ENCODE results near the gene BCL7A. TPM values are rescaled to one million over a fixed set of nuclear protein-coding genes. Genes with fewer than 3 reads are reported as not detected.
"Not testable (repeated sequence)": the region's sequence is repeated elsewhere in the genome, so short reads cannot be mapped to it uniquely, and the experiment has no call there.

The BCL7A gene
- total RNA-seq, 1 donor from 2014 or later, result 11.2 TPM

DNA sequence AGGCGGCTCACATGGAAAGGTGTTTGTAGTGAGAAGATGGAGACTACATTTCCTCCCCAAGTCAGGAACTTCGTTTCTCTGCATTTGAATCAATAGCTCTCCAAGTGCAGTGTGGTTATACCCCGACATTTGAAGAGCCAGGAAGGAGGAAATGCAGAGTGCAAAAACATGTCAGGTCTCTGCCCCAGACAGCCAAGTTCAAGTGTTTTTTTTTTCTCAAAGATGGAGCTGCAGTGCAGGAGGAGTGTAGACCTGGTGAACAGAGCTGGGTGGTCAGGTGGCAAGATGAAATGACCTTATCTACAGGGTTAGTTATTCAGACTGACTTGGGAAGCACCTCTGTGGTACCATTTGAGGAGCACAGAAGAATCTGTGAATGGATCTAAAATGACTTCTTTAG, 78.2 kb downstream of the BCL7A start:
- no peak for DNase-seq
- H3K27ac ChIP-seq (replicated peaks), result peak overlapping the region; percentile 88
- H3K9me3 ChIP-seq (replicated peaks), result no peaks in the 10 kb centered on the region
- TF ChIP-seq, protein P1, sequence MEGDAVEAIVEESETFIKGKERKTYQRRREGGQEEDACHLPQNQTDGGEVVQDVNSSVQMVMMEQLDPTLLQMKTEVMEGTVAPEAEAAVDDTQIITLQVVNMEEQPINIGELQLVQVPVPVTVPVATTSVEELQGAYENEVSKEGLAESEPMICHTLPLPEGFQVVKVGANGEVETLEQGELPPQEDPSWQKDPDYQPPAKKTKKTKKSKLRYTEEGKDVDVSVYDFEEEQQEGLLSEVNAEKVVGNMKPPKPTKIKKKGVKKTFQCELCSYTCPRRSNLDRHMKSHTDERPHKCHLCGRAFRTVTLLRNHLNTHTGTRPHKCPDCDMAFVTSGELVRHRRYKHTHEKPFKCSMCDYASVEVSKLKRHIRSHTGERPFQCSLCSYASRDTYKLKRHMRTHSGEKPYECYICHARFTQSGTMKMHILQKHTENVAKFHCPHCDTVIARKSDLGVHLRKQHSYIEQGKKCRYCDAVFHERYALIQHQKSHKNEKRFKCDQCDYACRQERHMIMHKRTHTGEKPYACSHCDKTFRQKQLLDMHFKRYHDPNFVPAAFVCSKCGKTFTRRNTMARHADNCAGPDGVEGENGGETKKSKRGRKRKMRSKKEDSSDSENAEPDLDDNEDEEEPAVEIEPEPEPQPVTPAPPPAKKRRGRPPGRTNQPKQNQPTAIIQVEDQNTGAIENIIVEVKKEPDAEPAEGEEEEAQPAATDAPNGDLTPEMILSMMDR (IDR thresholded peaks at IDR 0.05; ENCODE audit: borderline replicate concordance), result no peak
- intact Hi-C loops (cut with micrococcal nuclease), result no loop called here
- H3K4me3 ChIP-seq, result no peak overlapping the region
- H3K27me3 ChIP-seq (ENCODE audit: low read depth), result no peaks in the 10 kb centered on the region
- H3K36me3 ChIP-seq, result no peaks in the 10 kb centered on the region
- peaks cover 91% of the 10 kb centered on the region for H3K4me1 ChIP-seq

DNA sequence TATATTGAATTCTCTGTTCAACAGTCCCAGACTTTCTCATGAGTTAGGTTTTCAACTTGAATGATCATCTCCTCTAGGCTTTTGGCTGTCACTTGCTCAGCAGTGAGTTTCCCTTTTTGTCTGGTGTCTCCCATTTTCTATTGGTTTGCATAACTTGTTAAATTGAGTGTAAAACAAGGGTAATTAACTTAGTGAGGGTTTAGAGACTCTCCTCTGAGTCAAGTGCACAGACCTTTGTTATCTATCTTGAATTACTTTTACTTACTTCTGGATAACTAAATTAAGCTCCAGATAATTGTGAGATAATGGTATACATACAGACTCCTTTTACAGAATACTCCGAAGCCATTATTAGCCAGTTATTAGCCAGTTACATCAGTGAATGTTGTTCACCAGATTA, 78.9 kb downstream of the BCL7A start:
- Histone ChIP-seq H3K27ac (replicated peaks) (peak overlapping the region; percentile 88), H3K4me1 (peaks cover 93% of the 10 kb centered on the region)
- intact Hi-C loops (cut with micrococcal nuclease), result no loop called here

DNA sequence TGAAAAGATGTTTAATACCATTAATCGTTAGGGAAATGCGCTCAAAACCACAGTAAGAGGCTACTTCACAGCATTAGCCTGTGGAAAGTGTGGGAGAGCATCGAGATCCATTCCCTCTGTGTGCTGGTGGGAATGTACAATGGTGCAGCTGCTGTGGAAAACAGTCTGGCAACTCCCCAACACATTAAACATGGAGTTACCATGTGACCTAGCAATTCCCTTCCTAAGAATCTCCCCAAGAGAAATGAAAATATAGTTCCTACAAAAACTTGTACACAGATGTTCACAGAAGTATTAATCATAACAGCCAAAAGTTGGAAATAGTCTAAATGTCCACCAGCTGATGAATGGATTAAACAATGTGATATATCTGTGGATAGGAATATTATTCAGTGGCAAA, 80.6 kb downstream of the BCL7A start:
- intact Hi-C loops (cut with micrococcal nuclease), result no loop called here
- Histone ChIP-seq H3K4me3 (no peak overlapping the region), H3K9me3 (replicated peaks) (no peaks in the 10 kb centered on the region), H3K36me3 (no peaks in the 10 kb centered on the region), H3K27ac (replicated peaks) (peak overlapping the region; percentile 55), H3K4me1 (peaks cover 94% of the 10 kb centered on the region), H3K27me3 (ENCODE audit: low read depth) (no peaks in the 10 kb centered on the region)
- DNase-seq, result no peak
- TF ChIP-seq, protein P1 (IDR thresholded peaks at IDR 0.05; ENCODE audit: borderline replicate concordance), result no peak

More for the DNA sequence above, 78.9 kb downstream of the BCL7A start:
- no peaks in the 10 kb centered on the region for H3K9me3 ChIP-seq (replicated peaks)
- H3K36me3 ChIP-seq, result no peaks in the 10 kb centered on the region
- no peak overlapping the region for H3K4me3 ChIP-seq
- H3K27me3 ChIP-seq (ENCODE audit: low read depth), result no peaks in the 10 kb centered on the region
- TF ChIP-seq, protein P1 (IDR thresholded peaks at IDR 0.05; ENCODE audit: borderline replicate concordance), result no peak
- no peak for DNase-seq

DNA sequence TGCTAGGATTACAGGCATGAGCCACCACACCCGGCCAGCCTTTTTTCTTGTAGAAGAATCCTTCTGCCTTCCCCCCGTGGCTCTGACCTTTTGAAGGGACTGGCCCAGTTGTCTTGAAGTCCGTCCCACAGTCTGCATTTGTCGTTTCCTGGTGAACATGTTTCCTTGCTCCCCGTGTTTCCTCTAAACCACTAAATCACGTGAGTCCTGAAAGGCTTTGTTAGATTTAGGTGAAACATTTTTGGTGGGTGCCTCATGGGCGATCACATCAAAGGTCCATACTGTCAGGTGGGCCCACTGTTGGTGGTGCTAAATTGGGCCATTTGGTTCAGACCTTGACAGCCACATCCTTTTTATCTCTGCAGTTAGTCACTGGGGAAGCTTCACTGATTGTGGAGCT, 83.2 kb downstream of the BCL7A start:
- Histone ChIP-seq H3K9me3 (replicated peaks) (no peaks in the 10 kb centered on the region), H3K4me3 (no peak overlapping the region), H3K27ac (replicated peaks) (peak overlapping the region; percentile 30), H3K4me1 (peaks cover 94% of the 10 kb centered on the region), H3K36me3 (no peaks in the 10 kb centered on the region), H3K27me3 (ENCODE audit: low read depth) (no peaks in the 10 kb centered on the region)
- DNase-seq, result no peak
- intact Hi-C loops (cut with micrococcal nuclease), result no loop called here
- TF ChIP-seq, protein P1 (IDR thresholded peaks at IDR 0.05; ENCODE audit: borderline replicate concordance), result no peak

DNA sequence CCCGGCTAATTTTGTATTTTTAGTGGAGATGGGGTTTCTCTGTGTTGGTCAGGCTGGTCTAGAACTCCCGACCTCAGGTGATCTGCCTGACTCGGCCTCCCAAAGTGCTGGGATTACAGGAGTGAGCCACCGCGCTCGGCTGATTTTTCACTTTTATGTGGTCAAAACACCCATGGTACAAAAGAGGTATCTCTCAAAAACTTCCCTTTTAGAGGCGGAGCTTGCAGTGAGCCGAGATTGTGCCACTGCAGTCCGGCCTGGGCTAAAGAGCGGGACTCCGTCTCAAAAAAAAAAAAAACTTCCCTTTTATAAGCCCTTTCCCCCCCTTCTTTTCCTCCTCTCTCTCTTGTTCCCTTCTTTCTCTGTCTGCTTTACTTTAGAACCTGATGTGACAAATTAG, 83.8 kb downstream of the BCL7A start:
- H3K36me3 ChIP-seq; intact Hi-C loops (cut with micrococcal nuclease); H3K9me3 ChIP-seq (replicated peaks); DNase-seq; H3K4me3 ChIP-seq; H3K27me3 ChIP-seq (ENCODE audit: low read depth): not testable (repeated sequence)
- Histone ChIP-seq H3K4me1 (peaks cover 94% of the 10 kb centered on the region), H3K27ac (replicated peaks) (peak overlapping the region; percentile 30)

DNA sequence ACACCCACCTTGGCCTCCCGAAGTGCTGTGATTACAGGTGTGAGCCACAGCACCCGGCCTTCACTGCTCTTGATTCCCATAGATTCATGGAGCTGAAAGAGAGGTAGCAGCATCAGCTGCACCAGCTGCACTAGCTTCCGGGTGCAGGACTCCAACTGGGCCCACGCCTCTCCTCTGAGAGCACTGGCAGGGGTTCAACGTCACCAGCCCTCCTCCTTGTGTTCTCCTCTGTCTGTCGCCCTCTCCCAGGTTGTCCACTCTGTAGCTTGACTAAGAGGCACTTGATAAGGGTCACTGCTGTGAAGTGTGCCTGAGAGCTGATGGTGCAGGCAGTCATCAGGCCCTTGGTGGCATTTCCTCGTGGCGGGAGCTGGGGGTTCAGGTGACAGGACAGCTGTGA, 85.2 kb downstream of the BCL7A start:
- Histone ChIP-seq H3K4me1 (peaks cover 87% of the 10 kb centered on the region), H3K36me3 (no peaks in the 10 kb centered on the region), H3K27ac (replicated peaks) (peak overlapping the region; percentile 65), H3K9me3 (replicated peaks) (no peaks in the 10 kb centered on the region), H3K4me3 (no peak overlapping the region), H3K27me3 (ENCODE audit: low read depth) (no peaks in the 10 kb centered on the region)
- TF ChIP-seq, protein P1 (IDR thresholded peaks at IDR 0.05; ENCODE audit: borderline replicate concordance), result no peak
- DNase-seq, result peak; percentile 66
- intact Hi-C loops (cut with micrococcal nuclease), result no loop called here

Data from left ventricle myocardium inferior (tissue), 1 donor.